IMR-90 (cell line): ENCODE data around the gene ZYG11B. TPM values are rescaled to one million over a fixed set of nuclear protein-coding genes. Genes with fewer than 3 reads are reported as not detected.

ENCODE experiments used
- ATAC-seq: fragments of 200-7000 bp; cut with Tn5 transposase; 2 replicates; pipeline ENCODE4 v1.9.1; 2020; ENCODE audit warnings: low read depth, mild to moderate bottlenecking, moderate library complexity
- BruUV-seq: library from RNA; stranded (reverse); fragments of 400-500 nt; replicated peaks from 2 replicates; lab custom pipeline; 2021; lab: Mats Ljungman, UMichigan
- CTCF ChIA-PET: fragments of 300-600 bp; formaldehyde crosslinking; extraction: SDS; loops from one replicate; lab custom pipeline; 2021; ENCODE audit warnings: antibody characterized with exemption; lab: Yijun Ruan, JAX
- POLR2A ChIA-PET: fragments of 300-600 bp; sonication (Branson Sonifier 250); formaldehyde crosslinking; loops from one replicate; lab custom pipeline; 2022; ENCODE audit warnings: antibody characterized with exemption; ENCODE audit not compliant: unreplicated experiment; lab: Charles Lee
- DNase-seq: peaks from one replicate; pipeline ENCODE4 v3.0.0; 2013
- H2AFZ ChIP-seq: replicated peaks from 2 replicates; pipeline ENCODE3; 2013; ENCODE audit warnings: low read length, mild to moderate bottlenecking; ENCODE audit not compliant: poor library complexity
- H2AK5ac ChIP-seq: 2 replicates; pipeline ENCODE4 v1.6.1; 2013; ENCODE audit warnings: low read depth, low read length, inconsistent platforms
- H2AK9ac ChIP-seq: replicated peaks from 2 replicates; pipeline ENCODE3; 2013; ENCODE audit warnings: mild to moderate bottlenecking, low read depth, low read length, moderate library complexity; ENCODE audit not compliant: poor library complexity
- H2BK120ac ChIP-seq: 2 replicates; pipeline ENCODE4 v1.6.1; 2013; ENCODE audit warnings: low read depth, low read length, inconsistent platforms
- H2BK15ac ChIP-seq: 3 replicates; pipeline ENCODE4 v1.6.1; 2013; ENCODE audit warnings: low read depth, low read length, inconsistent platforms
- H2BK20ac ChIP-seq: 2 replicates; pipeline ENCODE4 v1.6.1; 2013; ENCODE audit warnings: low read depth, mild to moderate bottlenecking, inconsistent platforms, low read length, moderate library complexity
- H2BK5ac ChIP-seq: 2 replicates; pipeline ENCODE4 v1.6.1; 2013; ENCODE audit warnings: mild to moderate bottlenecking, low read depth, low read length, inconsistent platforms; ENCODE audit not compliant: poor library complexity, severe bottlenecking
- H3K14ac ChIP-seq: replicated peaks from 2 replicates; pipeline ENCODE4 v1.6.1; 2013; ENCODE audit warnings: low read depth, low read length, inconsistent platforms
- H3K18ac ChIP-seq: 2 replicates; pipeline ENCODE4 v1.6.1; 2013; ENCODE audit warnings: low read depth, low read length, control low read depth
- H3K23ac ChIP-seq: 2 replicates; pipeline ENCODE4 v1.6.1; 2013; ENCODE audit warnings: low read depth, low read length, inconsistent platforms
- H3K27ac ChIP-seq: 2 replicates; pipeline ENCODE4 v1.5.1; 2013; ENCODE audit warnings: mild to moderate bottlenecking, control low read depth, low read length; ENCODE audit not compliant: insufficient read depth
- H3K27me3 ChIP-seq: 2 replicates; pipeline ENCODE4 v1.6.1; 2013; ENCODE audit warnings: low read length; ENCODE audit not compliant: control insufficient read depth, insufficient read depth
- H3K36me3 ChIP-seq: 2 replicates; pipeline ENCODE4 v1.6.1; 2013; ENCODE audit warnings: low read length, mixed read lengths; ENCODE audit not compliant: control insufficient read depth, insufficient read depth
- H3K4ac ChIP-seq: 2 replicates; pipeline ENCODE4 v1.6.1; 2013; ENCODE audit warnings: low read depth, low read length, inconsistent platforms
- H3K4me1 ChIP-seq: 2 replicates; pipeline ENCODE4 v1.6.1; 2013; ENCODE audit warnings: low read length, mixed read lengths; ENCODE audit not compliant: control insufficient read depth, insufficient read depth
- H3K4me2 ChIP-seq: 2 replicates; pipeline ENCODE4 v1.6.1; 2013; ENCODE audit warnings: low read depth, mild to moderate bottlenecking, control low read depth, low read length, moderate library complexity
- H3K4me3 ChIP-seq: 2 replicates; pipeline ENCODE4 v1.5.1; 2013; ENCODE audit warnings: low read depth, mild to moderate bottlenecking, control low read depth, low read length, moderate library complexity; ENCODE audit not compliant: insufficient read depth
- H3K56ac ChIP-seq: 2 replicates; pipeline ENCODE4 v1.6.1; 2013; ENCODE audit warnings: low read length, inconsistent platforms; ENCODE audit not compliant: insufficient read depth; ENCODE audit errors: extremely low read depth
- H3K79me1 ChIP-seq, 2 experiments: 2 replicates each; pipeline ENCODE4 v1.6.1; 2013; ENCODE audit warnings: low read length in 2 of 2, inconsistent platforms in 1 of 2, low read depth in 1 of 2
- H3K9ac ChIP-seq: 2 replicates; pipeline ENCODE4 v1.6.1; 2013; ENCODE audit warnings: low read depth, low read length, control low read depth
- H3K9me1 ChIP-seq: 2 replicates; pipeline ENCODE4 v1.6.1; 2013; ENCODE audit warnings: low read length, inconsistent platforms; ENCODE audit not compliant: insufficient read depth
- H3K9me3 ChIP-seq: 2 replicates; pipeline ENCODE4 v1.6.1; 2013; ENCODE audit warnings: low read length; ENCODE audit not compliant: control insufficient read depth, insufficient read depth
- H4K20me1 ChIP-seq: 2 replicates; pipeline ENCODE4 v1.6.1; 2013; ENCODE audit warnings: low read length, inconsistent platforms; ENCODE audit not compliant: insufficient read depth
- H4K5ac ChIP-seq: 2 replicates; pipeline ENCODE4 v1.6.1; 2013; ENCODE audit warnings: mild to moderate bottlenecking, low read depth, low read length, control low read depth
- H4K8ac ChIP-seq, 2 experiments: 2 replicates each; pipeline ENCODE4 v1.6.1; 2013; ENCODE audit warnings: low read depth in 2 of 2, low read length in 2 of 2, control low read depth in 1 of 2, inconsistent platforms in 1 of 2
- H4K91ac ChIP-seq: 2 replicates; pipeline ENCODE4 v1.6.1; 2013; ENCODE audit warnings: low read depth, low read length, inconsistent platforms; ENCODE audit not compliant: insufficient read depth
- CEBPB ChIP-seq: IDR thresholded peaks from 2 replicates; pipeline ENCODE4 v1.6.1; 2012; ENCODE audit warnings: low read depth, low read length, improper control_type of control experiment
- CHD1 ChIP-seq: IDR thresholded peaks from 2 replicates; pipeline ENCODE4 v1.6.1; 2012; ENCODE audit warnings: low read depth, low read length, improper control_type of control experiment
- MXI1 ChIP-seq: IDR thresholded peaks from 2 replicates; pipeline ENCODE4 v1.6.1; 2012; ENCODE audit warnings: low read depth, mild to moderate bottlenecking, low read length, moderate library complexity, borderline replicate concordance
- NFE2L2 ChIP-seq: fragments of 150-350 bp; IDR thresholded peaks from 2 replicates; pipeline ENCODE4 v1.6.1; 2016; ENCODE audit warnings: low read depth, mild to moderate bottlenecking, low read length
- RAD21 ChIP-seq: IDR thresholded peaks from 2 replicates; pipeline ENCODE4 v1.6.1; 2012; ENCODE audit warnings: low read length, improper control_type of control experiment
- RFX5 ChIP-seq: IDR thresholded peaks from 2 replicates; pipeline ENCODE4 v1.8.0; 2012; ENCODE audit warnings: low read depth, mild to moderate bottlenecking, low read length, moderate library complexity
- WGBS, 2 experiments: methylation state at CpG; one replicate each; pipeline versions ENCODE4 v1.1.5 to v1.1.7; 2013; ENCODE audit warnings: missing lambda C conversion rate in 2 of 2; ENCODE audit not compliant: insufficient read length in 1 of 2; ENCODE audit errors: extremely low coverage in 2 of 2; 5-methylcytosine and 5-hydroxymethylcytosine counted together
- dilution Hi-C: fragments of 300-500 bp; cut with HindIII; formaldehyde crosslinking; loops from one replicate; pipeline ENCODE4 v1.14.3; 2018; ENCODE audit warnings: low sequenced_read_pairs; ENCODE audit not compliant: unreplicated experiment
- in situ Hi-C: fragments of 300-500 bp; cut with MboI; formaldehyde crosslinking; loops from 3 replicates; pipeline ENCODE4 v1.14.3; 2019; ENCODE audit warnings: low sequenced_read_pairs, inconsistent platforms, mixed read lengths
- intact Hi-C: fragments of 100-400 bp; cut with micrococcal nuclease; formaldehyde crosslinking; loops from 2 replicates; pipeline ENCODE4 v1.10.0; 2022
- polyA plus RNA-seq, 3 experiments: library from polyadenylated mRNA; depleted of rRNA; stranded (reverse); fragments of >200 nt; gene quantifications; 2 replicates each; pipeline ENCODE4 v1.2.3, GENCODE V29; 2012; ENCODE audit warnings: low replicate concordance in 1 of 3
- total RNA-seq: library from RNA; depleted of rRNA; stranded (reverse); fragments of >200 nt; gene quantifications from 2 replicates; pipeline ENCODE4 v1.2.3, GENCODE V29; 2012

Gene ZYG11B
- total and polyA plus RNA-seq, 2 of the 4 experiments (the other 2 are of a cell fraction): 8.1 to 55.2 TPM

- H3K4me1 ChIP-seq: peaks cover 9% of the 10 kb centered on the region
- no peak overlapping the region for H2AK5ac ChIP-seq
- H3K9me3 ChIP-seq: no peaks in the 10 kb centered on the region
- intact Hi-C loops: no loop called here
- no peak overlapping the region for H3K4me3 ChIP-seq
- H2AFZ ChIP-seq: no peak overlapping the region
- H3K18ac ChIP-seq: no peak overlapping the region
- H3K27me3 ChIP-seq: no peaks in the 10 kb centered on the region
- no peaks in the 10 kb centered on the region for H3K36me3 ChIP-seq
- no peak overlapping the region for H3K4me2 ChIP-seq
- no peak overlapping the region for H2AK9ac ChIP-seq
- DNase-seq (peak; percentile 19), ATAC-seq (peak; percentile 74)
- no peak overlapping the region for H3K23ac ChIP-seq
- no peak overlapping the region for H2BK120ac ChIP-seq
- in situ Hi-C loops: no loop called here
- H4K91ac ChIP-seq: no peak overlapping the region
- no TSS peak for BruUV-seq
- dilution Hi-C loops: no loop called here
- no peak overlapping the region for H3K56ac ChIP-seq
- H4K5ac ChIP-seq: no peak overlapping the region
- no peak overlapping the region for H3K9ac ChIP-seq
- H3K9me1 ChIP-seq: no peaks in the 10 kb centered on the region
- H4K20me1 ChIP-seq: no peaks in the 10 kb centered on the region
- H3K14ac ChIP-seq: no peak overlapping the region
- H2BK5ac ChIP-seq: no peak overlapping the region
- H3K27ac ChIP-seq: no peak overlapping the region
- H2BK15ac ChIP-seq: no peak overlapping the region
- WGBS, 2 experiments: 43% methylated on average over 1 of the region's 6 CpGs; no CpG with 5 or more reads in 1 of the 2 experiments
- no peaks in the 10 kb centered on the region for H3K79me1 ChIP-seq
- ChIA-PET CTCF (no interaction called here), POLR2A (no interaction called here)
- TF ChIP-seq NFE2L2 (no peak), MXI1 (no peak), CEBPB (peak; percentile 57; the same call in 1 of the 2 replicates), RAD21 (no peak), CHD1 (no peak), RFX5 (no peak)
- no peak overlapping the region for H3K4ac ChIP-seq
- H4K8ac ChIP-seq: no peak overlapping the region
- no peak overlapping the region for H2BK20ac ChIP-seq
Observed at GRCh38 chr1:52677076-52677806, 49.0 kb upstream of the ZYG11B start.
